Activated gamma-delta T cell treated with anti-CD3 and anti-CD28 coated beads, Interleukin-2, amount 50 U/mL, for 16 hours (primary cell): Measurements from ENCODE around the gene EGR4.

Experiments
- DNase-seq: peaks from one replicate; pipeline ENCODE4 v3.0.0-alpha.2; 2020; ENCODE audit warnings: low read depth

The EGR4 gene

GRCh38 chr2:73293534-73294171, at the start of gene EGR4:
Gene EGR4, minus strand, starts transcription at chr2:73293548. Its CDS starts 231 bp downstream, at chr2:73293317.
- DNase-seq, result peak; percentile 79

DNA sequence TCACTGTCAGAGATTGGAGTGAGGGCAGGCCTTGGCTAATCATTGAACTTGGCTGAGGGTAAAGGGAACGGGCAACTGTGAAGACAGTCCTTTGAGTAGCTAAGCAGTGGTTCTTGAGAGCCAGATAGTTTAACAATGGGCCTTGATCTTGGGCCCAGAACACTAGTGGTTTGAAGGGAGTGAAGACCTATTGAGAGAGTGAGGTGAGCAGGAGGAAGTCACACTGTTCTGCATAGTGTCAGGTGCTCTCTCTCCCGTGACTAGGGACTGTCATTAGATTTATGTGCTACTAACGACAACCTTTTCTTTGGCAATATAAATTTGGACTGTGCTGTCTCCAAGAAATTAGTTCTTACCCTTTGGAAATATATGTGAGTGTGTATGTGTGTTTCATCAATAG, 47.7 kb upstream of the EGR4 start:
- DNase-seq, result no peak

DNA sequence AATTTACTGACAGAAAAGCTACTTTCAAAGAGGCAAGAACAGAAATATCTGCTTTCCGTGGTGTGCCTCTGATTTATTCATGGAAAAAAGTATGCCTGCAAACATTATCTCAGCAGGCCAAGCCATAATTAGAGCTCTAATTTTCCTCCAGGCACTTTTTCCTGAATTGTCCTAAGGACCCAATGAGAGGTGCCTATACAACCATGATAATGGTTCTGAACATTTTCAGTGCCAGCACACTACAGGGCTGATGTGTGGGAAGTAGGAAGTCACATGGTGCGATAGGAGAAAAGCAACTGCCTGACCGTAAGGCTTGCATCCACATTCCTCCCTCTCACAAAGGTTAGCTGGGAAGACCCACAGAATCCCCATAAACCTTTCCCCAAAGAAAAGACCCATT, 45.9 kb upstream of the EGR4 start:
- no peak for DNase-seq

DNA sequence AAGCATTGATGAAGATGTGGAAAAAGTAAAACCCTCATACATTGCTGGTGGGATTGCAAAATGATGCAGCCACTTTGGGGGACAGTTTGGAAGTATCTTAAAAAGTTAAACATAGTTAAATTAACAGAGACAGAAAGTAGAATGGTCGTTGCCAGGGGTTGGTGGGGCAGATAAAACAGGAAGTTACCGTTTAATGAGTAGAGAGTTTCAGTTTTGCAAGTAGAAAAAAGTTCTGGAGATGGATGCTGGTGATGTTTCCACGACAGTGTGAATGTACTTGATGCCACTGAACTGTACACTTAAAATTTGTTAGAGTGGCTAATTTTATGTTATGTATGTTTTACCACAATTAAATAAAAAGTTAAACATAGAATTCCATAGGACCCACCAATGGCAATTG, 44.5 kb upstream of the EGR4 start:
- no peak for DNase-seq

GRCh38 chr2:73334620-73335019, 41.3 kb upstream of the EGR4 start:
- no peak for DNase-seq

- no peak for DNase-seq
These were observed 40.7 kb upstream of the EGR4 start for GRCh38 chr2:73334045-73334444.

DNA sequence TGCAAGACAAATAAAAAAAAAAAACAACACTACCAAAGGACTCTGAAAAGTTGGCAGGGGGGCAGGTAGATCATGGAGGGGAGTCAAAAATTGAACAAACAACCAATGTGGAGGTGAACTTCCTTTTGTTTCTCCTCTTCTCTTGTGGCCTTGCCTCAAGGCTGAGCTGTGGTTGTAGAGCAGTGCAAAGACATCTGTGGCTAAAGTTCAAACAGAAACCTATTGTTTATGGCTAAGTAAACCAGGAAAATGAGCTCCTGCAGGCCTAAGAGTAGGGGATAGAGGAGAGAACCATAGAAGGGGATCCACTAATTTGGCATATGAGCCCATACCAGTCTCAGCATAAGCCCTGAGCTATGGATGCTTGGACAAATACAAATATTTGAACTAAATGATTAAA, 40.2 kb upstream of the EGR4 start:
- no peak for DNase-seq

DNA sequence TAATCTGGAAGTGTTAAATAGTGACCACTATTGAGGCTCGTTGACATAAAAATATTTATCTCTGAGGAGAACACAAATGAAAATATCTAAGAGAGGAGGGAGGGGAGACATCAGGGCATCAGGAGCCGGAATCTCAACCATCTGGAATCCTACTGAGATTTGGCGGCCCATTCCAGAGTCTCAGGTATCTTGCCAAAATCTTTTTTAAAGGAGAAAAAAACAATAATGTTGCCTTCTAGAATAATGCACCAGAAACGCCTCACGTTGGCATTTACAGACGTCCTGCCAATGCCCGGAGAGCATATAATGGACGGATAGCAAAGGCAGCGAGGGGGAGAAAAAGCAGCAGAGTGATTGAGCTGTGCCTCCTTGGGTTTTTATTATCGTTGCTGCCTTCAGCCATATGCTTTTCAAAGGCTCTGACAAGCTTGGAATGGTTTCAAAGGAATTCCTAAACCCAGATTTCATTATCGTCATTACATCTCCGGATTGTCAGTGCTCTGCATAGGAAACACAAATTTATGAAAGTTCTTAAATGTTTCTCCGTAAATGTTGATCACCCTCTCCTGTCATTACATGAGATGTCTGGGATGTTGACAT, 30.9 kb upstream of the EGR4 start:
- no peak for DNase-seq

DNA sequence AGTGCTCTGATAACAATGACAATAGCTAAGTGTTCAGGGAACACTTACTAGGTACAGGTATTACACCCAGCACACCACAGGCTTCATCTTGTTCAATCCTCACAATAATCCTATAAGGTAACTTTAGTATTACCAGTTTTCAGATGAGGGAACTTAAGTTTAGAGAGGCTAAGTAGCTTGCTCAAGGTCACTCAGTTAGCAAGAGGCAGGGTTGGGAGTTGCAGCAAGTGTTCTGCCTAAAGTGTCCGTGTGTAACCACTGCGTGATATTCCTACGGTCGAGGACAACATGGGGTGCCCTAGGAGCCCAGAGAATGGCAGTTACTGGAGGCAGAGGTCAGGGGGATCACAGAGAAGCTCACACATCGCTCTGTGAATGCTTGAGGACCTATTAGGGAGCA, 30.2 kb upstream of the EGR4 start:
- no peak for DNase-seq

DNA sequence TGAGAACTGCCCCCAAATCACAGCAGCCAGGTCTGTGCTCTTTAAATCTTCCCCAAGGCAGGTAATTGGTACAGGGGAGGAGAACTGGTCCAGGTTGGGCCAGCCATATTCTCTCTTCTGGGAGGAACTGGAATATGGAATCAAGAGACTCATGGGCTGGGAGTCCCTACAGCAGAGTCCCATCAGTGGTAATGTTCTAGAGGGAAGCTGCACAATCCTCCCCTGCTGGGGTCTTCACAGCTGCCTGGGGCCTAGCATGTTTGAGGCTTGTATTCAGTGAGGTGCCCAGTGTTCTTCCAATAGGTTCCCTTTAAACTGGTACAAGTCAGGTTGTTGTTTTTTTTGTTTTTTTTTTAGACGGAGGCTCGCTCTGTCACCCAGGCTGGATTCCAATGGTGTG, 21.1 kb upstream of the EGR4 start:
- DNase-seq, result no peak

GRCh38 chr2:73307720-73308119, 14.4 kb upstream of the EGR4 start:
- no peak for DNase-seq

DNA sequence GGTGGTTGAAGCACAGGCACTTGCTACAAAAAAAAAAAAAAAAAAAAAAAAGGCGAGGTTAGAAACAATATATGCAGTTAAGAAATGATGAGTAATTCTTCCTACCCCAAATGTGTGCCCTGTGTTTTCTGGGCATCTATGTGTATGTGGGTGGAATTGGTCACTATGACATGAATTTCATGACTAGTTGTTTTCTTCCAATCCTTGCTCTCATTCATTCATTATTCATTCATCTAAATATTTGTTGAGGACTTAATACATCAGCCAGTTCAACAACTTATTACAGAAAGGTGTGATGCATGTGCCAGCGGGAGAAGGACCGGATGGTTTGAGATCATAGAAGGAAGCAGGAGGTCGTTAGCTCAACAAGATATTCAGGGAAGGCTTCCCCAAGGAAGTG, 8.3 kb upstream of the EGR4 start:
- no peak for DNase-seq

DNA sequence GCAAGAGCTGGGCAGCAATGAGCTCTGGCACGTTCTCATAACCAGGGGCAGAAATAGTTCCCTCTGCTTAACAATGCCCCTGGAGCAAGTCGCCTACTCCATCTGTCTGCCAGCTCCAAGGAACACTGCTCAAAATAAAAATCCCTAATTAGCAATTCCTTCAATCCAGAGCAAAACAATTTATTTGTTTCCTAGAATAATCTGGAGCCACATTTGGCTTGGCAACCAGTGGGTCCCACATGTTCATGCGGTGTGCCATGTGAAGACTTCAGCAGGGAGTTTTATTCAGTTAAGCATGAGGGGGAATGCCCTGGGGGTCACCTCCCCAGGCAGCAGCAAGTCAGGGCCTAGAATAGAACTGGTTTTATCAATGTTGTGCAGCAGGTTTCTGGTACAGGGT, 7.6 kb upstream of the EGR4 start:
- no peak for DNase-seq

GRCh38 chr2:73297586-73297985, 4.2 kb upstream of the EGR4 start:
- no peak for DNase-seq

- no peak for DNase-seq
These were observed 3.8 kb upstream of the EGR4 start for GRCh38 chr2:73297151-73297559.

DNA sequence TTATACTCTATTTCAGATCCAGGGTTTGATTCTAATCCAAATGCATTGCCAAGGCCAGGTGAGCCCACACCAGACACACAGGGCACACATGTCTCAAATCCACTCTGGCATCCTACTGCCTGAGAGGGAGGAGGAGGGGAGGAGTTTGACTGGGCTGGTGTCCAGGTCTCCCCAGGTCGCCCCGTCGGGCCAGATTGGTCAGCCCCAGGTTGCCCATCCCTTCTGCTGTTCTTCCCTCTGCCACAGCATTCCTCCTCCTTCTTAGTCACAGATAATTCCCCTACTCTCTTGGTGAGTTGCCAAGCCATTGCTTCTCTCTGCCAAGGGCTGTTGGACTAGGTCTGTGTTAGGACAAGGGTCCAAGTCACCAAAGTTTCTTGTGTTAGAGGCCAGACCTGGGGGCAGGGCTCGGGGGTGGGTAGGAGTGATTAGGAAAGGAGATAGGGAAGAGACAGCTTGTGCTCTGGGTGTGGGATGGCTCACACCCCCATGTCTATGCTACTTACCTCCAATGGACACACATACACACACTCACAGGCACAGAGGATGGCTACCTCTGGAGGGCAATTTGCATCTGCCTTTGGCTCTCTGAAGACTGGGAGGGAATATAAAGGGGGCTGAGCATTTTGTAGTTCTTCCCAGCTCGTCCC, 2.5 kb upstream of the EGR4 start:
- DNase-seq, result no peak

- DNase-seq, result no peak
These were observed 891 bp upstream of the EGR4 start for GRCh38 chr2:73294239-73294638.

DNA sequence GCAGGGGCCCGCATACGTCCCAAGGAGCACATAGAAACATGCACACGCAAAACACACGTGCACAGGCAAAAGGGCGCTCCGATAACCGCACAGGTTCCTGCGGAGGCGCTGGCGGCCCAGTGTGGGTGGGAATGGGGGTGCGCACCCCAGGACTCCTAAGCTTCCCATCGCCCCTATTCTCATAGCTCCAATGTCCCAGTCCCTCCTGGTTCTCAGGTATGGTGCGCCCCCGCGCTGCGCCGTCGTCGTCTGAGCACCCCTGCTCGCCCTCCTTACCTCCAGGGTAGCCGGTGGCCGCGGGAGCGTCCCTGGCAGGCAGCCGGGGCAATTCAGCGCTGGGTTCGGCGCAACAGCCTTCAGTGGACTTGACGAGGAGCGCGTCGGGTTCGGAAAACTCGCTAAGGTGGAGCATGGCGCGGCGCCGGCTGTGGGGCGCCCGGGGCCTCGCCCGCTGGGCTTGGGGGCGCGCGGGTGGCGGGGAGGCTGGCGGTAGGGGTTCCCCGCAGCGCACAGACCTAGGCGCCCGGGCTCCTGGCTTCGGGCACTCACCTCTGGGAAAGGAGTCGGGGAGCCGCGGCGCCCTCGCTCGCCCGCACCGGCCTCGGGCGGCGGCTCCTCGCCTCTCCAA, 328 bp downstream of the EGR4 start:
- DNase-seq, result no peak

DNA sequence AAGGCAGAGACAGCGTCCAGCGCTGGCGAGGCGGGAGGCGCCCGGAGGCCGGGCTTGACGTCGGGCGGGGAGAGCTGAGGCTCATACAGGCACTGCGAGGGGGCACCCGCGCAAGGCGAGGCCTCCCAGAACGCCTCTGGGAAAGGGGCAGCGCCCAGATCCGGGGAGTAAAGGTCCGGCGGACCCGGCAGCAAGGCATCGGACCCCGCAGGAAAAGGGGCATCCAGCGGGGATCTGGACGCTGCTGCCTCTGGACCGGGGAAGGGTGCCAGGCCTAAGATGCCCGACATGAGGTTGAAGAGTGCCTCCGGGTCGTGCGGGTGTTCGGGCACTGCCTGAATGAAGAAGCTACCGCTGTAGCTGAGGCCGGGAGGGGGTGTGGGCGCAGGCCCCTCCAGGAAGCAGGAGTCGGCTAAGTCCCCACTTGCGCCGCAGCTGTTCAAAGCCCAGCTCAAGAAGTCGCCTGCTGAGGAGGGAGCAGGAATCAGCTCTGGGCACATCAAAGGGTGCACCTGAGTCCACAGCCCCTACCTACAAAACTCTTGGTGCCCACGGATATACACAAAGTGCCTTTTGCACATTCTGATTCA, 937 bp downstream of the EGR4 start:
- DNase-seq, result no peak

DNA sequence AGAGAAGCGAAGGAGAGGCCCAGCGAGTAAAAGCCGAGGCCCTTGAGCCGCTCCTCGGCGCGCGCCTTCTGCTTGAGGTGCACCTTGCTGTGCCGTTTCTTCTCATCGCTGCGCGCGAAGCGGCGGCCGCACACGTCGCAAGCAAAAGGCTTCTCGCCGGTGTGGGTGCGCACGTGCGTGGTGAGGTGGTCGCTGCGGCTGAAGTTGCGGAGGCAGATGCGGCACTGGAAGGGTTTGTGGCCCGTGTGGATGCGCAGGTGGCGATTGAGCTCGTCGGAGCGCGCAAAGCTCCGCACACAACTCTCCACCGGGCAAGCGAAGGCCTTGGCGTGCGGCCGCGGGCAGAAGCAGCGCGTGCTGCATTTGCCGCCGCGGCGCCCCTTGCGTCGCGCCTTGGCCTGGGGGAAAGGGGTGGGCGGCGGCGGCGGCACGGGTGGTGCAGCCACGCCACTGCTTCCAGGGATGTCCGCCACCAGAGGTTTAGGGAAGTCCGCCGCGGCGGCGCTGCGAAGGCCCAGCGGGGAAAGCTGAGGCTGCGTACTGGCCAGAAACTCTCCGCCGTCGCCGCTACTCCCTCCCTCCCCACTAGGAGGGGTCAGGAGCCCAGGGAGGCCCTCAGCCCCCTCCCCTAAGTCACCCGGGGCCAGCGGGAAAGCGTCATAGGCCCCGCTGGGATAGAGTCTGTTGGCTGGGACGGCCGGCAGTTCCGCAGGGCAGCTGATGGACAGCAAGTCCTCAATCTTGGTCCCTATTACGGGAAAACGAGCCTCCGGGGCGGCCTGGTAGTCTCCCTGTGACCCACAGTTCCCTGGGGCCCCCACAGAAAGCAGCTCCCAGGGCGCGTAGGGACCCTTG, 1.7 kb downstream of the EGR4 start:
- no peak for DNase-seq

DNA sequence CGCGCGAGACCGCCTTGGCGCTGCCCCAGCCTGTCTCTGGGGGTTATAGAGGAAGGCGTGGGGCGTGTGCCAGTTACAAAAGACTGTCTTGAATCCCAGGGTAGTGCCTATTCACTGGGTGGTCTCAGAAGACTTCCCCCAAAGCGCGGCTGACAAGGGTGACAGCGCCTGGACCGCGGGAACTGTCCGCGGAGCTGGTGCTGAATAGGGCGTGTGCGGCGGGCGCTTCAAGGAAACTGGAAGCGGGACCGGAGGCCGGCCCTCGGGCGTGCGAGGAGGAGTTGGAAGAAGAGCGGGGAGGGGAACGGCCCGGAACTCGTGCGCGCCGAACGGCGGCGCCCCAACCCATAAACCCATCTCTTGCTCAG, 2.3 kb downstream of the EGR4 start:
- no peak for DNase-seq
